Testis (tissue), 2 donors: ENCODE measurements around the gene LRRC1.

ENCODE experiments used
- POLR2A ChIP-seq: fragments of 450-650 bp; IDR thresholded peaks from one replicate; pipeline ENCODE4 v1.6.1; 2017; ENCODE audit warnings: antibody characterized with exemption, mild to moderate bottlenecking, moderate library complexity
- TF ChIP-seq, protein P1 (sequence below), 3 experiments: fragments of 450-650 bp in 2 of 3; fragments of 200-600 bp in 1 of 3; sonication (generic) in 1 of 3; IDR thresholded peaks; one replicate each; pipeline ENCODE4 v1.5.1; 2016 to 2019; ENCODE audit warnings: antibody characterized with exemption in 3 of 3, mild to moderate bottlenecking in 2 of 3, moderate library complexity in 1 of 3

DNA sequence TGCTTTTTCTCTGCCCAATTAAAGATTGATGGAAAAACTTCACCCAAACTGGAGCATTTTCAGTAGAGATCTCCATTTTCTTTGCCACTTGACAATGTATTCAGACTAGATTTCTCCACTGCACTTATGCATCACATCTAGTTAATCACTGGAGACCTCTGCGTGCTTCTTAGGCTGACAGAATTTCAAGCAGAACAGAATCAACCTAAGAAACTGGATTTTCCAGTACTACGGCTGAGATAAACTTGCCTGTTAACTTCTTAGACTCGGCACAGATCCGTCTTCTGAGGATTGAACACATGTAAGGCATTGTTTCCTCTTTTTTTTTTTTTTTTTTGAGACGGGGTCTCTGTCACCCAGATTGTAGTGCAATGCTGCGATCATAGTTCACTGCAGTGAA lies 139.2 kb downstream of the LRRC1 start:
- TF ChIP-seq, protein P1, sequence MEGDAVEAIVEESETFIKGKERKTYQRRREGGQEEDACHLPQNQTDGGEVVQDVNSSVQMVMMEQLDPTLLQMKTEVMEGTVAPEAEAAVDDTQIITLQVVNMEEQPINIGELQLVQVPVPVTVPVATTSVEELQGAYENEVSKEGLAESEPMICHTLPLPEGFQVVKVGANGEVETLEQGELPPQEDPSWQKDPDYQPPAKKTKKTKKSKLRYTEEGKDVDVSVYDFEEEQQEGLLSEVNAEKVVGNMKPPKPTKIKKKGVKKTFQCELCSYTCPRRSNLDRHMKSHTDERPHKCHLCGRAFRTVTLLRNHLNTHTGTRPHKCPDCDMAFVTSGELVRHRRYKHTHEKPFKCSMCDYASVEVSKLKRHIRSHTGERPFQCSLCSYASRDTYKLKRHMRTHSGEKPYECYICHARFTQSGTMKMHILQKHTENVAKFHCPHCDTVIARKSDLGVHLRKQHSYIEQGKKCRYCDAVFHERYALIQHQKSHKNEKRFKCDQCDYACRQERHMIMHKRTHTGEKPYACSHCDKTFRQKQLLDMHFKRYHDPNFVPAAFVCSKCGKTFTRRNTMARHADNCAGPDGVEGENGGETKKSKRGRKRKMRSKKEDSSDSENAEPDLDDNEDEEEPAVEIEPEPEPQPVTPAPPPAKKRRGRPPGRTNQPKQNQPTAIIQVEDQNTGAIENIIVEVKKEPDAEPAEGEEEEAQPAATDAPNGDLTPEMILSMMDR (IDR thresholded peaks at IDR 0.05): no peak
- TF ChIP-seq POLR2A: no peak
